AG09309 (cell line): ENCODE data around the gene CRTC3.

ENCODE experiments used
- DNase-seq: peaks from one replicate; pipeline ENCODE4 v3.0.0-alpha.2; 2010; ENCODE audit warnings: low read depth
- H3K4me3 ChIP-seq: 2 replicates; pipeline ENCODE4 v1.5.1; 2011; ENCODE audit warnings: mild to moderate bottlenecking, low read depth, low read length, moderate library complexity; ENCODE audit not compliant: control insufficient read depth
- TF ChIP-seq, protein P1 (sequence below): IDR thresholded peaks from 2 replicates; pipeline ENCODE4 v1.5.1; 2011; ENCODE audit warnings: mild to moderate bottlenecking, low read depth, low read length, inconsistent platforms; ENCODE audit not compliant: insufficient read depth, control insufficient read depth; ENCODE audit errors: missing control alignments

CRTC3 gene

GRCh38 chr15:90489514-90489913 lies 40.2 kb upstream of the CRTC3 start:
- DNase-seq, result no peak
- TF ChIP-seq, protein P1, sequence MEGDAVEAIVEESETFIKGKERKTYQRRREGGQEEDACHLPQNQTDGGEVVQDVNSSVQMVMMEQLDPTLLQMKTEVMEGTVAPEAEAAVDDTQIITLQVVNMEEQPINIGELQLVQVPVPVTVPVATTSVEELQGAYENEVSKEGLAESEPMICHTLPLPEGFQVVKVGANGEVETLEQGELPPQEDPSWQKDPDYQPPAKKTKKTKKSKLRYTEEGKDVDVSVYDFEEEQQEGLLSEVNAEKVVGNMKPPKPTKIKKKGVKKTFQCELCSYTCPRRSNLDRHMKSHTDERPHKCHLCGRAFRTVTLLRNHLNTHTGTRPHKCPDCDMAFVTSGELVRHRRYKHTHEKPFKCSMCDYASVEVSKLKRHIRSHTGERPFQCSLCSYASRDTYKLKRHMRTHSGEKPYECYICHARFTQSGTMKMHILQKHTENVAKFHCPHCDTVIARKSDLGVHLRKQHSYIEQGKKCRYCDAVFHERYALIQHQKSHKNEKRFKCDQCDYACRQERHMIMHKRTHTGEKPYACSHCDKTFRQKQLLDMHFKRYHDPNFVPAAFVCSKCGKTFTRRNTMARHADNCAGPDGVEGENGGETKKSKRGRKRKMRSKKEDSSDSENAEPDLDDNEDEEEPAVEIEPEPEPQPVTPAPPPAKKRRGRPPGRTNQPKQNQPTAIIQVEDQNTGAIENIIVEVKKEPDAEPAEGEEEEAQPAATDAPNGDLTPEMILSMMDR, result no peak
- H3K4me3 ChIP-seq, result no peak overlapping the region

- no peak overlapping the region for H3K4me3 ChIP-seq
- TF ChIP-seq, protein P1, result no peak
- DNase-seq, result no peak
Measured at GRCh38 chr15:90489944-90490343, 39.8 kb upstream of the CRTC3 start.

- DNase-seq, result no peak
- TF ChIP-seq, protein P1, result no peak
- no peak overlapping the region for H3K4me3 ChIP-seq
Measured at GRCh38 chr15:90493647-90494046, 36.1 kb upstream of the CRTC3 start.

GRCh38 chr15:90495067-90495466 lies 34.7 kb upstream of the CRTC3 start:
- no peak for DNase-seq
- H3K4me3 ChIP-seq, result no peak overlapping the region
- TF ChIP-seq, protein P1, result no peak

DNA sequence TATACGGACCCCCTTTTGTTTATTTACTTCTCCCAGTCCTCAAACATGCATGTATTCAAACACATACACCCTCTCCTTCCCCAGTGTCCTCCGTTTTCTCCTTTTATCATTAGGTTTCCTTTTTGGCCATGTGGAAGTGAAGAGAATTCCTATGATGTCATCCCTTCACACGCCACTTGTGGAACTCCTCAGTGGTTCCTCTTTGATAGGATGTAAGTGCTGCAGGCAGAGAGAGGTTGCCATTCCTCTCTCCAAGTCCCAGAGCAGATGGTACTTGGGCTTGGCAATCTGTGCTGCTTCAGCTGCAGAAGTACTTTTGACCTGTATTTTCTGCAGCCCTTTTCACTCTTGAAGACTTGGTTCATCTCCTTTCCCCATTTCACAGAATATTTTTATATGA lies 32.9 kb upstream of the CRTC3 start:
- no peak for DNase-seq
- TF ChIP-seq, protein P1, result no peak
- no peak overlapping the region for H3K4me3 ChIP-seq

DNA sequence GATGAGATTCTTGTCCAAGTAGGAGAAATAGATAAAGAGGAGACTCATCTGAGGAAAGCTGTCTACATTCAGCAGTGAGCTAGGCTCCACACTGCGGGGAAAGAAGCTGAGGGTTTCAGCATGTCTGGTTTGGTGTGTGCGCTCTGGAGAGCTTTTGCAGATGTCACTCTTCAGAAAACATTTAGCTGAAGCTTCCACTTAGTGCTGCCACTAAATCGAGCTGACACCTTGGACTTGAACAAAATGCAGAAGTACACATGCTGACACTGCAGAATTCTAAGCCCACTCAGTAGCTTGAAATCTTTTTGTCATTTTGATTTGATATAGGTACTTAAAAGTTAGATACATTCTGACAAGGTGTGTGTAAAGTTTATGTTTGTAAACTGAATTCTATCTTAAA lies 32.3 kb upstream of the CRTC3 start:
- H3K4me3 ChIP-seq, result no peak overlapping the region
- TF ChIP-seq, protein P1, result no peak
- DNase-seq, result no peak

- no peak overlapping the region for H3K4me3 ChIP-seq
- DNase-seq, result no peak
- TF ChIP-seq, protein P1, result no peak
Measured at GRCh38 chr15:90497912-90498311, 31.8 kb upstream of the CRTC3 start.
